ENCODE results near the gene LST1. TPM values are rescaled to one million over a fixed set of nuclear protein-coding genes. Genes with fewer than 3 reads are reported as not detected.

Gene LST1
- total RNA-seq, 1 experiment from 2014 or later, result not detected

DNA sequence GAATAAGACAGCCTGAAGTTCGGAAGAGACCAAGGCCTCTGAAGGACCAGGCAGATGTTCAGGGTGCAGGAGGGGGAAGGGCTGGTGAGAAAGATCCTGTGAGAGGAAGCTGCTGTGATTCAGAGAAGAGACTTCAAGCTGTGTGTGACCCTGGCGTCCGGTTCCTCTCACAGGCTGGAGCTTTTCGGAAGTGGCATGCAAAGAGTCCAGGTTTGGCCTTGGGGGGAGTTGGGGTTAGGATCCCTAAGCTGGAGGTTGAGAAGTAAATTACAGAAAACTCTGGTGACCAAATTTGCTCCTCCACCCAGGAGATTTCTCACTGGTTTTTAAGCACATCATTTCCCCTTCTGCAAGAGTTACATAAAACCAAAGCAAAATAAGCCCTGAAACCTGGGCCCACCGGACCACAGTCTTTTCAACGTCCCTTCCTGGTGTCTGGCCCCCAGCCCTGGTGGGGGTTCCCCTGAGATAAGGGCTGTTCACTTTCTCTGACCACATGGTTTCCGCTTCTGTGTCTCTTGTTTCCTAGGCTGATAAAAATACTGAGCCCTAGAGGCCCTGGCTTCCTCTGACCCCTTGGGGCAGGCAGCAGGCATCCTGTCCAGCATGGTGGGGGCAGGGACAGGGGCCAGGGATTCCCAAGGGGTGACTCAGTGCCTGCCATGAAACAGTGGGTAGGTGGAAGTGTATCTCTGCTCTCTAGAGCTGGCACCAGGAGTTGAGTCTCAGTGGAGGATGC is 25.9 kb upstream of the LST1 start:
- Histone ChIP-seq H4K20me1 (ENCODE audit: low read length) (no peaks in the 10 kb centered on the region), H3K27me3 (ENCODE audit: low read length) (no peaks in the 10 kb centered on the region), H3F3A (ENCODE audit: low read length, unreplicated experiment) (no peaks in the 10 kb centered on the region), H3K79me2 (ENCODE audit: low read length) (no peaks in the 10 kb centered on the region), H3K4me3 (ENCODE audit: low read length) (no peak overlapping the region), H3K4me2 (ENCODE audit: low read length) (peak overlapping the region; percentile 17), H3K9ac (ENCODE audit: low read length) (no peak overlapping the region), H3K27ac (ENCODE audit: low read length) (peak overlapping the region; percentile 45), H3K36me3 (ENCODE audit: low read depth, low read length) (peaks cover 9% of the 10 kb centered on the region; the same call in 1 of the 2 replicates), H3K4me1 (ENCODE audit: insufficient read depth, low read length) (peaks cover 23% of the 10 kb centered on the region), H2AFZ (ENCODE audit: low read length) (no peak overlapping the region), H3K9me2 (replicated peaks; ENCODE audit: low read length) (no peaks in the 10 kb centered on the region), H3K9me3 (ENCODE audit: low read length) (no peaks in the 10 kb centered on the region)
- TF ChIP-seq EZH2phosphoT487 (IDR thresholded peaks at IDR 0.05; ENCODE audit: borderline replicate concordance, low read length), result no peak
- TF ChIP-seq, protein P1, sequence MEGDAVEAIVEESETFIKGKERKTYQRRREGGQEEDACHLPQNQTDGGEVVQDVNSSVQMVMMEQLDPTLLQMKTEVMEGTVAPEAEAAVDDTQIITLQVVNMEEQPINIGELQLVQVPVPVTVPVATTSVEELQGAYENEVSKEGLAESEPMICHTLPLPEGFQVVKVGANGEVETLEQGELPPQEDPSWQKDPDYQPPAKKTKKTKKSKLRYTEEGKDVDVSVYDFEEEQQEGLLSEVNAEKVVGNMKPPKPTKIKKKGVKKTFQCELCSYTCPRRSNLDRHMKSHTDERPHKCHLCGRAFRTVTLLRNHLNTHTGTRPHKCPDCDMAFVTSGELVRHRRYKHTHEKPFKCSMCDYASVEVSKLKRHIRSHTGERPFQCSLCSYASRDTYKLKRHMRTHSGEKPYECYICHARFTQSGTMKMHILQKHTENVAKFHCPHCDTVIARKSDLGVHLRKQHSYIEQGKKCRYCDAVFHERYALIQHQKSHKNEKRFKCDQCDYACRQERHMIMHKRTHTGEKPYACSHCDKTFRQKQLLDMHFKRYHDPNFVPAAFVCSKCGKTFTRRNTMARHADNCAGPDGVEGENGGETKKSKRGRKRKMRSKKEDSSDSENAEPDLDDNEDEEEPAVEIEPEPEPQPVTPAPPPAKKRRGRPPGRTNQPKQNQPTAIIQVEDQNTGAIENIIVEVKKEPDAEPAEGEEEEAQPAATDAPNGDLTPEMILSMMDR (conservative IDR thresholded peaks at IDR 0.05; ENCODE audit: low read depth, low read length), result no peak
- no peak for TF ChIP-seq EZH2 (IDR thresholded peaks at IDR 0.05; ENCODE audit: low read length, unreplicated experiment)
- peak; percentile 65 for DNase-seq
- intact Hi-C loops (cut with micrococcal nuclease), result no loop called here
- ChIA-PET POLR2A (ENCODE audit: unreplicated experiment) (no interaction called here), CTCF (no interaction called here)
- peak; percentile 68 for ATAC-seq
- BruUV-seq (replicated peaks), result no TSS peak

DNA sequence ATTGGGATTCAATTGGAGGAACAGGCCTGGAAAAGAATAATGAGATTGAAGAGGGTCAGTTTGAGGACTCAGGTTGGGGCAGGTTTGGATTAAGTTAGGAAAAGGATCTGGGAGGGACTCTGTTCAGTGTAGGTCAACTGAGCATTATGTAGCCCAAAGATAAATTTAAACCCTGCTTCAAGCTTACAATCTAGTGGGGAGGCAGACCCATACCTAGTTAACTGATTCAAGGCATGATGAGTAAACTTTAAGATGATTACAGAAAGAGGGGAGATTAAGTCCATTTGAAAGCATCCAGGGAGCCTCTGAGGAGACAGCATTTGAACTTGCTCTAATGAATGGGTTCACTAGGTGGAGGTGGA is 25.4 kb upstream of the LST1 start:
- Histone ChIP-seq H3K4me1 (ENCODE audit: insufficient read depth, low read length) (peaks cover 23% of the 10 kb centered on the region), H2AFZ (ENCODE audit: low read length) (no peak overlapping the region), H3K9ac (ENCODE audit: low read length) (no peak overlapping the region), H3K9me2 (replicated peaks; ENCODE audit: low read length) (no peaks in the 10 kb centered on the region), H3K27ac (ENCODE audit: low read length) (peak overlapping the region; percentile 45), H3F3A (ENCODE audit: low read length, unreplicated experiment) (no peaks in the 10 kb centered on the region), H3K36me3 (ENCODE audit: low read depth, low read length) (peaks cover 9% of the 10 kb centered on the region; the same call in 1 of the 2 replicates), H3K79me2 (ENCODE audit: low read length) (no peaks in the 10 kb centered on the region), H3K4me2 (ENCODE audit: low read length) (peak overlapping the region; percentile 17; the same call in 1 of the 2 replicates), H3K27me3 (ENCODE audit: low read length) (no peaks in the 10 kb centered on the region), H4K20me1 (ENCODE audit: low read length) (no peaks in the 10 kb centered on the region), H3K4me3 (ENCODE audit: low read length) (no peak overlapping the region), H3K9me3 (ENCODE audit: low read length) (no peaks in the 10 kb centered on the region)
- CTCF ChIA-PET, result no interaction called here
- no peak for TF ChIP-seq EZH2phosphoT487 (IDR thresholded peaks at IDR 0.05; ENCODE audit: borderline replicate concordance, low read length)
- no peak for TF ChIP-seq EZH2 (IDR thresholded peaks at IDR 0.05; ENCODE audit: low read length, unreplicated experiment)
- TF ChIP-seq, protein P1 (conservative IDR thresholded peaks at IDR 0.05; ENCODE audit: low read depth, low read length), result no peak
- intact Hi-C loops (cut with micrococcal nuclease), result no loop called here
- BruUV-seq (replicated peaks), result no TSS peak
- no peak for ATAC-seq
- POLR2A ChIA-PET (ENCODE audit: unreplicated experiment), result interaction anchor here (0.6 kb wide), 1 partner anchor 62 kb away, joined by 3 read pairs; no protein-coding TSS in a partner anchor
- no peak for DNase-seq

Measured in PC-3 (cell line).